GM21360 (cell line): ENCODE results near the gene CDY1B.
"Not testable (repeated sequence)": the region's sequence is repeated elsewhere in the genome, so short reads cannot be mapped to it uniquely, and the experiment has no call there.

ENCODE experiments used
- ATAC-seq: cut with Tn5 transposase; IDR thresholded peaks from one replicate; pipeline ENCODE4 v1.9.1; 2021; ENCODE audit warnings: mild to moderate bottlenecking, moderate library complexity; ENCODE audit not compliant: unreplicated experiment

Gene CDY1B

DNA sequence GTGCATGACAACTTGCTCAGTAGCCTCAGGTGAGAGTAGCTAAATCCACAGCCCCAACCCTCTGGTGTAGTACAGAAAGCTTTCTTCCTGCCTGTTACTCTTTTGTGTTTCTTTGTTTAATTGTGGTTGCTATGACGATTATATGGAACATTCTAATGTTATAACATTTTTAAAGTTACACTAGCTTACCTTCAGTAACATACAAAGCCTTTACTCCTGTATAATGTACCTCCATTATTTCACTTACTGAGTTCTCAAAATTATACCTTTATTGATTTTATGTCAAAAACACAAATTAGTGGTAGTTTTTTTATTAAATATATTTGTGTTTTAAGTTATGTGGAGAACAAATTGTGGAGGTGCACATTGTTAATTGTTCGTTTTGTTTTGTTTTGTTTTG is at the start of gene CDY1B:
TSS of gene CDY1B (minus strand) at position 101 of the 400 bp plus-strand sequence. CDS start 331 bp downstream, outside the sequence.
- not testable (repeated sequence) for ATAC-seq

DNA sequence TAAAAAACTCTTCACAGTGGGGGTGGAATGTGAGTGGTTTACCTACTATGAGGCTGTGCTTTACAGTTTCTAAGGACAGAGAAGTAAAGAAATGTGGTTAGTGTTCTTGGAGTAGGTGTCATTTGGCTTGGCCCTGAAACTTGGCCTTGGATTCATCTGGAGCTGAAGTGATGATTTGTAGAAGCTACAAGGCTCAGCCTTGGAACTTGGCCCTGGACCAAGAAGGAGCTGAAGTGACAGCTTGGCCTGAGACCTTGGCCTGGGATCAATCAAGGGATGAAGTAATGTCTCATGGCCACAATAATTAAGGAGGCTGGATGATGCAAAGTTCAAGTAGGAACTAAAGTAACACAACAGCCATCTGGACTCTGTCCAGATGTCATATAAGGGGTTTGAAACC is 1.7 kb upstream of the CDY1B start:
- not testable (repeated sequence) for ATAC-seq

GRCh38 chrY:24043209-24043608 is 4.6 kb downstream of the CDY1B start:
- not testable (repeated sequence) for ATAC-seq

DNA sequence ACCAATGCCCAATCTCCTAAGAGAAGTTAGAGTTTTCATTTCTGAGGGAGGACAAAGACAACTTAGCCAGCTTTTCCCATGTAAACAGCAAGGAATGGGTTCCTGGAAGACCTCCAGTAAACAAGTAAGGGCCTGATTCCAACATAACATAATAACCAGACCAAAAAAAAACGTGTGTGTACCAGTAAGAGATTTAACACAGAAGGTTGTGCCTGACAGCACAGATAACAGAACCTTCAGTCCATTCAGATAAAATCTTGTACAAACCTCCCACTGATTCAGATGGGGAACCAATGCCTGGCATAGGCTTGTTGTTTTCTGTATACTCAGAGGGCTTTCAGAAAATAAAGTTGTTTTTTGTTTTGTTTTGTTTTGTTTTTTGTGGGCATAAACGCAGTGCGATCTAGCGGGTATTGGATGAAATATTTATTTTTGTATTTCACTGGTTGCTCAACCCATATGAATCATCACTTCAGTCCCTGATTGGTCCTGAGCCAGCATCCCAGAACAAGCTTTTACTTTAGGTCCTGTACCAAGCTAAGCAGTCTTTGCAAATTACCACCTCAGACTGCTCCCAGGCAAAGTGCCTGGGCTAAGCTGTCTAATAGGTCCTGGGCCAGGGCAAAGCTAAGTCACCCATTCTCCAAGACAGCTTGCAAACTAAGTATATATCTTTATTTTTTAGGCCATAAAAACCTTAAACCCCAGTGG is 8.7 kb downstream of the CDY1B start:
- ATAC-seq = not testable (repeated sequence)

GRCh38 chrY:24026212-24027103 is 21.4 kb downstream of the CDY1B start:
- not testable (repeated sequence) for ATAC-seq
